AG04450 (cell line): ENCODE data around the gene TANK. TPM values are rescaled to one million over a fixed set of nuclear protein-coding genes. Genes with fewer than 3 reads are reported as not detected.
A peak's percentile ranks its signal among the peaks of the same experiment; 100 is the strongest.

Experiments used
- CTCF ChIA-PET: fragments of 300-600, 350-600 bp; formaldehyde crosslinking; extraction: SDS; loops from one replicate; lab custom pipeline; 2022; ENCODE audit warnings: antibody characterized with exemption, inconsistent platforms; lab: Charles Lee
- POLR2A ChIA-PET: fragments of 350-600 bp; formaldehyde crosslinking; extraction: SDS; loops from one replicate; lab custom pipeline; 2021; ENCODE audit warnings: antibody characterized with exemption, inconsistent platforms; lab: Yijun Ruan, JAX
- DNase-seq: peaks from one replicate; pipeline ENCODE4 v3.0.0-alpha.2; 2011; ENCODE audit warnings: low read depth, low spot score
- H3K27ac ChIP-seq: one replicate; pipeline ENCODE4 v1.5.1; 2012; ENCODE audit warnings: low read depth, low read length, control low read depth
- H3K27me3 ChIP-seq: one replicate; pipeline ENCODE4 v1.6.0; 2012; ENCODE audit warnings: low read length; ENCODE audit not compliant: control insufficient read depth, insufficient read depth
- H3K4me3 ChIP-seq: 2 replicates; pipeline ENCODE4 v1.5.1; 2011; ENCODE audit warnings: mild to moderate bottlenecking, low read depth, low read length, control low read depth
- H3K9me3 ChIP-seq: 2 replicates; pipeline ENCODE4 v1.5.1; 2012; ENCODE audit warnings: low read length; ENCODE audit not compliant: control insufficient read depth, insufficient read depth
- CTCF ChIP-seq: IDR thresholded peaks from 2 replicates; pipeline ENCODE4 v1.5.1; 2011; ENCODE audit warnings: low read depth, low read length, control low read depth, inconsistent platforms
- polyA plus RNA-seq: library from polyadenylated mRNA; depleted of rRNA; stranded (reverse); fragments of >200 nt; gene quantifications from 2 replicates; pipeline ENCODE4 v1.2.3, GENCODE V29; 2011

Gene TANK
- polyA plus RNA-seq, 1 experiment: 56.6 TPM

GRCh38 chr2:161147856-161148255 is 12.4 kb upstream of the TANK start:
- no peak overlapping the region for H3K27ac ChIP-seq
- no peak overlapping the region for H3K4me3 ChIP-seq
- no peak for TF ChIP-seq CTCF
- DNase-seq: no peak
- peaks cover 6% of the 10 kb centered on the region for H3K9me3 ChIP-seq
- CTCF ChIA-PET: no interaction called here
- no peaks in the 10 kb centered on the region for H3K27me3 ChIP-seq
- POLR2A ChIA-PET: no interaction called here

DNA sequence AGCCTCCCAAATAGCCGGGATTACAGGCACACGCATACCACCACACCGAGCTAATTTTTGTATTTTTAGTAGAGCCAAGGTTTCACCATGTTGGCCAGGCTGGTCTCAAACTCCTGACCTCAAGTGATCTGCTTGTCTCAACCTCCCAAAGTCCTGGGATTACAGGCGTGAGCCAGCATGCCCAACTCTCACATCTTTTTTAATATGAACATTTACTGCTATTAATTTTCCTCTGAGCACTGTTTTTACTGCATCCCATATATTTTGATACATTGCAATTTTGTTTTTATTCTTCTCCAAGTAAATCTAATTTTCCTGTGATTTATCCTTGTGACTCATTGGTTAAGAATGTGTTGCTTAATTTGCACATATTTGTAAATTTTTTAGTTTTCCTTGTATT is 9.5 kb upstream of the TANK start:
- POLR2A ChIA-PET: no interaction called here
- TF ChIP-seq CTCF: no peak
- CTCF ChIA-PET: interaction anchor here (1.5 kb wide), 1 partner anchor 87 kb away, joined by 4 read pairs; no protein-coding TSS in a partner anchor
- no peak for DNase-seq
- Histone ChIP-seq H3K9me3 (peaks cover 6% of the 10 kb centered on the region), H3K4me3 (no peak overlapping the region), H3K27ac (no peak overlapping the region), H3K27me3 (no peaks in the 10 kb centered on the region)

GRCh38 chr2:161152302-161152701 is 7.9 kb upstream of the TANK start:
- ChIA-PET CTCF (interaction anchor here (1.4 kb wide), 1 partner anchor 53 kb away, joined by 3 read pairs; no protein-coding TSS in a partner anchor), POLR2A (no interaction called here)
- H3K27me3 ChIP-seq: no peaks in the 10 kb centered on the region
- H3K9me3 ChIP-seq: peaks cover 5% of the 10 kb centered on the region
- no peak overlapping the region for H3K4me3 ChIP-seq
- TF ChIP-seq CTCF: no peak
- no peak overlapping the region for H3K27ac ChIP-seq
- DNase-seq: no peak

- no peaks in the 10 kb centered on the region for H3K27me3 ChIP-seq
- POLR2A ChIA-PET: no interaction called here
- no peaks in the 10 kb centered on the region for H3K9me3 ChIP-seq
- TF ChIP-seq CTCF: no peak
- H3K4me3 ChIP-seq: no peak overlapping the region
- H3K27ac ChIP-seq: no peak overlapping the region
- DNase-seq: no peak
- CTCF ChIA-PET: interaction anchor here (0.9 kb wide), 1 partner anchor 95 kb away, joined by 3 read pairs; no protein-coding TSS in a partner anchor
Observed at GRCh38 chr2:161158882-161159281, 1.3 kb upstream of the TANK start.

- H3K27me3 ChIP-seq: no peaks in the 10 kb centered on the region
- POLR2A ChIA-PET: interaction anchor here (0.5 kb wide), 1 partner anchor 64 kb away, joined by 5 read pairs; no protein-coding TSS in a partner anchor
- H3K27ac ChIP-seq: no peak overlapping the region
- H3K9me3 ChIP-seq: no peaks in the 10 kb centered on the region
- DNase-seq: no peak
- TF ChIP-seq CTCF: no peak
- CTCF ChIA-PET: no interaction called here
- peak overlapping the region; percentile 85 for H3K4me3 ChIP-seq
Observed at GRCh38 chr2:161159456-161160225, 587 bp upstream of the TANK start.
